ENCODE results near the gene KIF4A. TPM values are rescaled to one million over a fixed set of nuclear protein-coding genes. Genes with fewer than 3 reads are reported as not detected.

KIF4A gene
- total RNA-seq, 4 donors from 2014 or later: 1.3 to 4.4 (median 1.4) TPM; not detected in 1

GRCh38 chrX:70324326-70324725 lies 34.4 kb downstream of the KIF4A start:
- no peak for DNase-seq
- Histone ChIP-seq H3K4me1 (no peaks in the 10 kb centered on the region), H3K36me3 (no peaks in the 10 kb centered on the region), H3K27me3 (no peaks in the 10 kb centered on the region), H3K9me3 (no peaks in the 10 kb centered on the region), H3K27ac (no peak overlapping the region), H3K4me3 (no peak overlapping the region)
- in situ Hi-C loops (cut with MboI; ENCODE audit: low pct_ligation_motif_present in 1 of 4, low pct_unique_long_range_greater_than_20kb in 1 of 4, low sequenced_read_pairs in 3 of 4): no loop called here
- no peak for TF ChIP-seq POLR2A (IDR thresholded peaks at IDR 0.05)
- no peak for TF ChIP-seq POLR2AphosphoS5 (IDR thresholded peaks at IDR 0.05)
- TF ChIP-seq, protein P1, sequence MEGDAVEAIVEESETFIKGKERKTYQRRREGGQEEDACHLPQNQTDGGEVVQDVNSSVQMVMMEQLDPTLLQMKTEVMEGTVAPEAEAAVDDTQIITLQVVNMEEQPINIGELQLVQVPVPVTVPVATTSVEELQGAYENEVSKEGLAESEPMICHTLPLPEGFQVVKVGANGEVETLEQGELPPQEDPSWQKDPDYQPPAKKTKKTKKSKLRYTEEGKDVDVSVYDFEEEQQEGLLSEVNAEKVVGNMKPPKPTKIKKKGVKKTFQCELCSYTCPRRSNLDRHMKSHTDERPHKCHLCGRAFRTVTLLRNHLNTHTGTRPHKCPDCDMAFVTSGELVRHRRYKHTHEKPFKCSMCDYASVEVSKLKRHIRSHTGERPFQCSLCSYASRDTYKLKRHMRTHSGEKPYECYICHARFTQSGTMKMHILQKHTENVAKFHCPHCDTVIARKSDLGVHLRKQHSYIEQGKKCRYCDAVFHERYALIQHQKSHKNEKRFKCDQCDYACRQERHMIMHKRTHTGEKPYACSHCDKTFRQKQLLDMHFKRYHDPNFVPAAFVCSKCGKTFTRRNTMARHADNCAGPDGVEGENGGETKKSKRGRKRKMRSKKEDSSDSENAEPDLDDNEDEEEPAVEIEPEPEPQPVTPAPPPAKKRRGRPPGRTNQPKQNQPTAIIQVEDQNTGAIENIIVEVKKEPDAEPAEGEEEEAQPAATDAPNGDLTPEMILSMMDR (IDR thresholded peaks at IDR 0.05): no peak
- TF ChIP-seq EP300 (IDR thresholded peaks at IDR 0.05; ENCODE audit: low read depth): no peak
- intact Hi-C loops (cut with DNase I; ENCODE audit: low total_unique reads): no loop called here
- 80 to 90% methylated on average over 1 to 2 of the region's 2 CpGs for WGBS, 2 donors (ENCODE audit: low coverage in 1 of 2)

DNA sequence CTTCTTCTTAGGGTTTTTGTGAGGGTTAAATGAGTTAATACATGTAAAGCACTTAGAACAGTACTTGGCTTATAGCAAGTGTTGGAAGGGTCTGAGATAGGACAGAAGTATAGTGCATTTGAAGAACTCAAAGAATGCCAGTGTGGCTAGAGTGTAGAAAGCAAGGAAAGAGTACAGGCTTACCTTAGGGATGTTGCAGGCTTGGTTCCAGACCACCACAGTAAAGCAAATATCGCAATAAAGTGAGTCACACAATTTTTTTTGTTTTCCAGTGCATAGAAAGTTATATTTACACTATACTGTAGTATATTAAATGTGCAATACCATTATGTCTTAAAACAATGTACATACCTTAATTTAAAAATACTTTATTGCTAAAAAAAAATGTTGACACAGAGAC lies 41.3 kb downstream of the KIF4A start:
- 69% methylated on average over 1 of the region's 1 CpG; no CpG with 5 or more reads in 1 of the 2 donors for WGBS, 2 donors (ENCODE audit: low coverage in 1 of 2)
- in situ Hi-C loops (cut with MboI; ENCODE audit: low pct_ligation_motif_present in 1 of 4, low pct_unique_long_range_greater_than_20kb in 1 of 4, low sequenced_read_pairs in 3 of 4): no loop called here

GRCh38 chrX:70332600-70332999 lies 42.7 kb downstream of the KIF4A start:
- in situ Hi-C loops (cut with MboI; ENCODE audit: low pct_ligation_motif_present in 1 of 4, low pct_unique_long_range_greater_than_20kb in 1 of 4, low sequenced_read_pairs in 3 of 4): no loop called here
- TF ChIP-seq, protein P1 (IDR thresholded peaks at IDR 0.05): no peak
- TF ChIP-seq POLR2A (IDR thresholded peaks at IDR 0.05) (no peak), EP300 (IDR thresholded peaks at IDR 0.05; ENCODE audit: low read depth) (no peak), POLR2AphosphoS5 (IDR thresholded peaks at IDR 0.05) (no peak)
- Histone ChIP-seq H3K27ac (no peak overlapping the region), H3K36me3 (no peaks in the 10 kb centered on the region), H3K9me3 (no peaks in the 10 kb centered on the region), H3K27me3 (no peaks in the 10 kb centered on the region), H3K4me1 (no peaks in the 10 kb centered on the region), H3K4me3 (no peak overlapping the region)
- 88% methylated on average over 1 of the region's 1 CpG; no CpG with 5 or more reads in 1 of the 2 donors for WGBS, 2 donors (ENCODE audit: low coverage in 1 of 2)
- no peak for DNase-seq
- intact Hi-C loops (cut with DNase I; ENCODE audit: low total_unique reads): no loop called here

More for the DNA sequence above, 41.3 kb downstream of the KIF4A start:
- no peaks in the 10 kb centered on the region for H3K9me3 ChIP-seq
- TF ChIP-seq, protein P1 (IDR thresholded peaks at IDR 0.05): no peak
- TF ChIP-seq EP300 (IDR thresholded peaks at IDR 0.05; ENCODE audit: low read depth): no peak
- no peak for TF ChIP-seq POLR2A (IDR thresholded peaks at IDR 0.05)
- TF ChIP-seq POLR2AphosphoS5 (IDR thresholded peaks at IDR 0.05): no peak
- intact Hi-C loops (cut with DNase I; ENCODE audit: low total_unique reads): no loop called here
- H3K27me3 ChIP-seq: no peaks in the 10 kb centered on the region
- no peak overlapping the region for H3K4me3 ChIP-seq
- H3K4me1 ChIP-seq: no peaks in the 10 kb centered on the region
- H3K36me3 ChIP-seq: no peaks in the 10 kb centered on the region
- DNase-seq: no peak
- no peak overlapping the region for H3K27ac ChIP-seq

DNA sequence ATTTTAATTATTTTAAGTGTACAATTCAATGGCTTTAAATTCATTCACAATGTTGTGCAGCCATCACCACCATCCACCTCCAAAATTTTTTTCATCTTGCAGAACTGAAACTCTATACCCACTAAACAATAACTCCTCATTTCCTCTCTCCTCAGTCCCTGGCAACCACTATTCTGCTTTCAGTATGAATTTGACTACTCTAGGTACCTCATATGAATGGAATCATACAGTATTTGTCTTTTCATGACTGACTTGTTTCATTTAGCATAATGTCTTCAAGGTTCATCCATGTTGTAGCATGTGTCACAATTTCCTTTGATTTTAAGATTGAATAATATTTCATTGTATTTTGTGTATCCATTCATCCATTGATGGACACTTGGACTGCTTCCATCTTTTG lies 46.9 kb downstream of the KIF4A start:
- TF ChIP-seq, protein P1 (IDR thresholded peaks at IDR 0.05): no peak
- TF ChIP-seq POLR2AphosphoS5 (IDR thresholded peaks at IDR 0.05) (no peak), EP300 (IDR thresholded peaks at IDR 0.05; ENCODE audit: low read depth) (no peak), POLR2A (IDR thresholded peaks at IDR 0.05) (no peak)
- intact Hi-C loops (cut with DNase I; ENCODE audit: low total_unique reads): no loop called here

More for the DNA sequence above, 46.9 kb downstream of the KIF4A start:
- H3K27me3 ChIP-seq: no peaks in the 10 kb centered on the region
- no peaks in the 10 kb centered on the region for H3K36me3 ChIP-seq
- in situ Hi-C loops (cut with MboI; ENCODE audit: low pct_ligation_motif_present in 1 of 4, low pct_unique_long_range_greater_than_20kb in 1 of 4, low sequenced_read_pairs in 3 of 4): no loop called here
- H3K4me1 ChIP-seq: no peaks in the 10 kb centered on the region
- H3K9me3 ChIP-seq: no peaks in the 10 kb centered on the region
- H3K4me3 ChIP-seq: no peak overlapping the region
- DNase-seq: no peak
- no peak overlapping the region for H3K27ac ChIP-seq
